GM12864 (cell line): ENCODE data around the gene PML.

Source experiments
- DNase-seq: peaks from one replicate; pipeline ENCODE4 v3.0.0-alpha.2; 2011; ENCODE audit warnings: low read depth
- H3K4me3 ChIP-seq: 2 replicates; pipeline ENCODE4 v1.5.1; 2011; ENCODE audit warnings: mild to moderate bottlenecking, low read depth, low read length, control low read depth
- TF ChIP-seq, protein P1 (sequence below): IDR thresholded peaks from 2 replicates; pipeline ENCODE4 v1.5.1; 2011; ENCODE audit warnings: low read depth, mild to moderate bottlenecking, moderate library complexity, low read length, control low read depth, inconsistent platforms; ENCODE audit errors: missing control alignments

The PML gene

DNA sequence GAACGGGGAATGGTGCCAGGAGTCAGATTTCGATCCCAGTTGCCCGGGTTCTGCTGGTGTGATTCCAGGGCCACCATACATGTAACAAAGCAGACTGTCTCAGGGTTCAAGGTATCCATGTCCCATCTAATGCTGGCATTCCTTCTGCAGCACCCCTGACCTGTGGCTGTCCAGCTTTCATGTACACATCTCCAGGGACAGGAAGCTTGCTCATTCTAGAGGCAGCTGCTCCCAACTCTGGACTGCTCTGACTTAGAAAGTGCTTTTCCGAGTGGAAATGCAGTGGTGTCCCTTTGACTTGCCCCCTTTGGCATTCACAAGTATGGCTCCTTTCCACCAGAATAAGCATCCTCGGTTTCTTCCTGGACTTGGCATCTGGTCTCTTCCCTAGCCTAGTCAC is 30.9 kb downstream of the PML start:
- TF ChIP-seq, protein P1, sequence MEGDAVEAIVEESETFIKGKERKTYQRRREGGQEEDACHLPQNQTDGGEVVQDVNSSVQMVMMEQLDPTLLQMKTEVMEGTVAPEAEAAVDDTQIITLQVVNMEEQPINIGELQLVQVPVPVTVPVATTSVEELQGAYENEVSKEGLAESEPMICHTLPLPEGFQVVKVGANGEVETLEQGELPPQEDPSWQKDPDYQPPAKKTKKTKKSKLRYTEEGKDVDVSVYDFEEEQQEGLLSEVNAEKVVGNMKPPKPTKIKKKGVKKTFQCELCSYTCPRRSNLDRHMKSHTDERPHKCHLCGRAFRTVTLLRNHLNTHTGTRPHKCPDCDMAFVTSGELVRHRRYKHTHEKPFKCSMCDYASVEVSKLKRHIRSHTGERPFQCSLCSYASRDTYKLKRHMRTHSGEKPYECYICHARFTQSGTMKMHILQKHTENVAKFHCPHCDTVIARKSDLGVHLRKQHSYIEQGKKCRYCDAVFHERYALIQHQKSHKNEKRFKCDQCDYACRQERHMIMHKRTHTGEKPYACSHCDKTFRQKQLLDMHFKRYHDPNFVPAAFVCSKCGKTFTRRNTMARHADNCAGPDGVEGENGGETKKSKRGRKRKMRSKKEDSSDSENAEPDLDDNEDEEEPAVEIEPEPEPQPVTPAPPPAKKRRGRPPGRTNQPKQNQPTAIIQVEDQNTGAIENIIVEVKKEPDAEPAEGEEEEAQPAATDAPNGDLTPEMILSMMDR: no peak
- DNase-seq: no peak
- H3K4me3 ChIP-seq: no peak overlapping the region

DNA sequence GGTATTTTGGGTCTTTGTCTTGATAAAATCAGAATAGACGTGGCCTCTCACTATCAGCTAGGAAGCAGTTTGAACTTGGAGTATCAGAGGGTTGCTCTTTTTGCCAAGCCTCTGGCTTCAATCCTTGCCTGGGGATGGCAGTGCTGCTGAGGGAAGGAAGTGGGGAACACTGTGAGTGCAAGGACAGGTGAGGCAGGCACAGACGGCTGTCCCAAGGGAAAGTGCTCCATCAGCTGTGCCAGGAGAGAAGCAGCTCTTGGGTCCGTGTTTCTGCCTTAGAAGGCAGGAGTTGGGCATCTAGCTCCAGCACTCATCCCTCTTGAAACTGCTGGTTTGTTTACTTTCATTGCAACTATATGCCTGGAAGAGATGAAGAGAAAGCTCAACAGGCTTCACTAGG is 33.2 kb downstream of the PML start:
- no peak for DNase-seq
- no peak overlapping the region for H3K4me3 ChIP-seq
- TF ChIP-seq, protein P1: no peak

DNA sequence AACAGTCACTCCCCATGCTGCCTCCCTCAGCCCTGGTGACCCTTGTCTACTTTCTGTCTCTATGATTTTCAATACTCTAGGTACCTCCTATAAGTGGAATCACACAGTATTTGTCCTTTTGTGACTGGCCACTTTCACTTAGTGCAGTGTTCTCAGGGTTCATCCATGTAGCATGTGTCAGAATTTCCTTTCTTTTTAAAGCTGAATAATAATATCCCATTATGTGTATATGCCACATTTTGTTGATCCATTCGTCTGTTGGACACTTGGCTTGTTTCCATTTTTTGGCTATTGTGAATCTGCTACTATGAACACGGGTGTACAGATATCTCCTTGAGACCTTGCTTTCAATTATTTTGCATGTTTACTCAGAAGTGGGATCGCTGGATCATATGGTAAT is 34.1 kb downstream of the PML start:
- H3K4me3 ChIP-seq: no peak overlapping the region
- TF ChIP-seq, protein P1: no peak
- no peak for DNase-seq

DNA sequence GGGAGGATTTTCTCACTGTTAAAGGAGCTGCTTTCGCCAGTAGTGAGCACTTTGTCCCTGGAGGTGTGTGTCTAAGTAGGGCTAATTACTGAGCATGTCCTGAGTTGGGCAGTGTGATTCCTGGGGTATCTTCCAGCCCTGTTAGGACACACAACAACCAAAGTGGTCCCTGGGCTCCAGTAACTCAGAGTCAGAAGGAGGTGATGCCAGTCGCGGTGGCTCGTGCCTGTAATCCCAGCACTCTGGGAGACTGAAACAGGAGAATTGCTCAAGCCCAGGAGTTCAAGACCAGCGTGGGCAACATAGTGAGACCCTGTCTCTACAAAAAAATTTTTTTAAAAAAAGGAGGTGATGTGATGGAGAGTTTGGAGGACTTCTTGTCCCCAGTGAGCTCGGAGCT is 37.5 kb downstream of the PML start:
- TF ChIP-seq, protein P1: no peak
- no peak overlapping the region for H3K4me3 ChIP-seq
- DNase-seq: no peak

DNA sequence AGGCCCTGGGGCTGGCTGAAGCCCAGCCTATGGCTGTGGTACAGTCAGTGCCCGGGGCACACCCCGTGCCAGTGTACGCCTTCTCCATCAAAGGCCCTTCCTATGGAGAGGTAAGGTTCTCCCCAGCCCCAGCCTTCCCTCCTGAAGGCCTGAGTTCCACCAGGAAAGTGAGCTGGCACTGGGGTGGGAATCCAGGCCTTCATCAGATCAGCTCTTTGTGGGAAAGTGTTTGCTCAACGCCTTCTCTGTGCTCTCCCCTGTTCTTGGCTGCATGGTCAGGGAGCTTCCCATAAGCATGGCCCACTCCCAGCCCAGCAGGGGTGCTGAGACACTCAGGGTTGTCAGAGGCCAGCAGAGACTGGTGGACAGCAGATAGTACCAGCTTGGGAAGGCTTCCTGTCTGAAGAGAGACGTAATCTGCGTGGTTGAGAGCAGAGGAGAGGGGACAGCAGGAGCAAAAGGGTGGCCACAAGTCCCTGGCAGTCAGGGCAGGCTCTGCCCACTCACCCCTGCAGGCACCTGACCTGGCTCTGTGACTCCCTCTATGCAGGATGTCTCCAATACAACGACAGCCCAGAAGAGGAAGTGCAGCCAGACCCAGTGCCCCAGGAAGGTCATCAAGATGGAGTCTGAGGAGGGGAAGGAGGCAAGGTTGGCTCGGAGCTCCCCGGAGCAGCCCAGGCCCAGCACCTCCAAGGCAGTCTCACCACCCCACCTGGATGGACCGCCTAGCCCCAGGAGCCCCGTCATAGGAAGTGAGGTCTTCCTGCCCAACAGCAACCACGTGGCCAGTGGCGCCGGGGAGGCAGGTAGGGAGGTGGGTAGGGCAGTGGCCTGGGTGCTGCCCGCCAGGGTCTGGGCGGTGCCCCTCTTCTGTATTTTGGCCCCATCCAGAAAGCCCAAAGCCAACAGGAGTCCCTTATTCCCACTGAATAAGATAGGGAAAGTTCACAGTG is 38.4 kb downstream of the PML start:
- TF ChIP-seq, protein P1: no peak
- DNase-seq: no peak
- H3K4me3 ChIP-seq: no peak overlapping the region

DNA sequence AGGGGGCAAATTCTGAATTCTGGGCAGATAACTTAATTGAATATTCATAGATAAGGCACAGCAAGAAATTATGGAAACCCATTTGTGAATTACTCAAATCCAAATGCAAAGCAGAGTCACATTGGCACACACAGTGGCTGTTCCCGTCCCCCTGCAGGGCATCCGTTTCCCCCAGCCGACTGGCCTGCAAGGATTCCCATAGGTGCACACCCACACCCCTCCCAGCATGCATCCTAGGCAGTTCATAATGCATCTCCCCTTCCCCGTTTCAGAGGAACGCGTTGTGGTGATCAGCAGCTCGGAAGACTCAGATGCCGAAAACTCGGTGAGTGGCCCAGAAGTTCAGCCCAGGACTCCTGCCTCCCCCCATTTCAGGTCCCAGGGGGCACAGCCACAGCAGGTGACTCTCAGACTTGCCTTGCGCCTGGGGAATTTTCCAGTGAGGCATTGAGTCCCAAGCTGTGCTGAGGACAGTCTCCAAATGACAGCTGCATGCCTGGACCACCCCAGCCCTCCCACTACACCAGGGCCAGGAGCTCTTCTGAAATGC is 39.8 kb downstream of the PML start:
- TF ChIP-seq, protein P1: no peak
- no peak overlapping the region for H3K4me3 ChIP-seq
- no peak for DNase-seq
